Measurements from ENCODE around the gene UGT3A1. TPM values are rescaled to one million over a fixed set of nuclear protein-coding genes. Genes with fewer than 3 reads are reported as not detected.

UGT3A1 gene
- total and polyA plus RNA-seq, 2 of the 13 experiments (the other 11 are each of a cell fraction or from before 2014, with no cell fraction given), result not detected

- TF ChIP-seq, protein P1, sequence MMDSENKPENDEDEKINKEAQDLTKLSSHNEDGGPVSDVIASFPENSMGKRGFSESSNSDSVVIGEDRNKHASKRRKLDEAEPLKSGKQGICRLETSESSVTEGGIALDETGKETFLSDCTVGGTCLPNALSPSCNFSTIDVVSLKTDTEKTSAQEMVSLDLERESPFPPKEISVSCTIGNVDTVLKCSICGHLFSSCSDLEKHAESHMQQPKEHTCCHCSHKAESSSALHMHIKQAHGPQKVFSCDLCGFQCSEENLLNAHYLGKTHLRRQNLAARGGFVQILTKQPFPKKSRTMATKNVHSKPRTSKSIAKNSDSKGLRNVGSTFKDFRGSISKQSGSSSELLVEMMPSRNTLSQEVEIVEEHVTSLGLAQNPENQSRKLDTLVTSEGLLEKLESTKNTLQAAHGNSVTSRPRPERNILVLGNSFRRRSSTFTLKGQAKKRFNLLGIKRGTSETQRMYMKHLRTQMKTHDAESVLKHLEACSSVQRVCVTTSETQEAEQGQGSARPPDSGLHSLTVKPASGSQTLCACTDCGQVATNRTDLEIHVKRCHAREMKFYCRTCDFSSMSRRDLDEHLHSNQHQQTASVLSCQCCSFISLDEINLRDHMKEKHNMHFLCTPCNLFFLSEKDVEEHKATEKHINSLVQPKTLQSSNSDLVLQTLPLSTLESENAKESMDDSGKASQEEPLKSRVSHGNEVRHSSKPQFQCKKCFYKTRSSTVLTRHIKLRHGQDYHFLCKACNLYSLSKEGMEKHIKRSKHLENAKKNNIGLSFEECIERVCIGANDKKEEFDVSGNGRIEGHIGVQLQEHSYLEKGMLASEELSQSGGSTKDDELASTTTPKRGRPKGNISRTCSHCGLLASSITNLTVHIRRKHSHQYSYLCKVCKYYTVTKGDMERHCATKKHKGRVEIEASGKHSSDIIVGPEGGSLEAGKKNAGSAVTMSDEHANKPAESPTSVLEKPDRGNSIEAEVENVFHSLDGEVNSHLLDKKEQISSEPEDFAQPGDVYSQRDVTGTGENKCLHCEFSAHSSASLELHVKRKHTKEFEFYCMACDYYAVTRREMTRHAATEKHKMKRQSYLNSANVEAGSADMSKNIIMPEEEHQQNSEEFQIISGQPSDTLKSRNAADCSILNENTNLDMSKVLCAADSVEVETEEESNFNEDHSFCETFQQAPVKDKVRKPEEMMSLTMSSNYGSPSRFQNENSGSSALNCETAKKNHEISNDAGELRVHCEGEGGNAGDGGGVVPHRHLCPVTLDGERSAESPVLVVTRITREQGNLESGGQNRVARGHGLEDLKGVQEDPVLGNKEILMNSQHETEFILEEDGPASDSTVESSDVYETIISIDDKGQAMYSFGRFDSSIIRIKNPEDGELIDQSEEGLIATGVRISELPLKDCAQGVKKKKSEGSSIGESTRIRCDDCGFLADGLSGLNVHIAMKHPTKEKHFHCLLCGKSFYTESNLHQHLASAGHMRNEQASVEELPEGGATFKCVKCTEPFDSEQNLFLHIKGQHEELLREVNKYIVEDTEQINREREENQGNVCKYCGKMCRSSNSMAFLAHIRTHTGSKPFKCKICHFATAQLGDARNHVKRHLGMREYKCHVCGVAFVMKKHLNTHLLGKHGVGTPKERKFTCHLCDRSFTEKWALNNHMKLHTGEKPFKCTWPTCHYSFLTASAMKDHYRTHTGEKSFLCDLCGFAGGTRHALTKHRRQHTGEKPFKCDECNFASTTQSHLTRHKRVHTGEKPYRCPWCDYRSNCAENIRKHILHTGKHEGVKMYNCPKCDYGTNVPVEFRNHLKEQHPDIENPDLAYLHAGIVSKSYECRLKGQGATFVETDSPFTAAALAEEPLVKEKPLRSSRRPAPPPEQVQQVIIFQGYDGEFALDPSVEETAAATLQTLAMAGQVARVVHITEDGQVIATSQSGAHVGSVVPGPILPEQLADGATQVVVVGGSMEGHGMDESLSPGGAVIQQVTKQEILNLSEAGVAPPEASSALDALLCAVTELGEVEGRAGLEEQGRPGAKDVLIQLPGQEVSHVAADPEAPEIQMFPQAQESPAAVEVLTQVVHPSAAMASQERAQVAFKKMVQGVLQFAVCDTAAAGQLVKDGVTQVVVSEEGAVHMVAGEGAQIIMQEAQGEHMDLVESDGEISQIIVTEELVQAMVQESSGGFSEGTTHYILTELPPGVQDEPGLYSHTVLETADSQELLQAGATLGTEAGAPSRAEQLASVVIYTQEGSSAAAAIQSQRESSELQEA (CRISPR knock-in tag; IDR thresholded peaks at IDR 0.05; ENCODE audit: not compliant biosample characterization), result no peak
- TF ChIP-seq ZNF460 (CRISPR knock-in tag; IDR thresholded peaks at IDR 0.05; ENCODE audit: borderline replicate concordance), result no peak
- no peak for TF ChIP-seq ZMYM2 (CRISPR knock-in tag; IDR thresholded peaks at IDR 0.05)
- no peak for TF ChIP-seq RCOR2 (CRISPR knock-in tag; IDR thresholded peaks at IDR 0.05)
- TF ChIP-seq, protein P2, sequence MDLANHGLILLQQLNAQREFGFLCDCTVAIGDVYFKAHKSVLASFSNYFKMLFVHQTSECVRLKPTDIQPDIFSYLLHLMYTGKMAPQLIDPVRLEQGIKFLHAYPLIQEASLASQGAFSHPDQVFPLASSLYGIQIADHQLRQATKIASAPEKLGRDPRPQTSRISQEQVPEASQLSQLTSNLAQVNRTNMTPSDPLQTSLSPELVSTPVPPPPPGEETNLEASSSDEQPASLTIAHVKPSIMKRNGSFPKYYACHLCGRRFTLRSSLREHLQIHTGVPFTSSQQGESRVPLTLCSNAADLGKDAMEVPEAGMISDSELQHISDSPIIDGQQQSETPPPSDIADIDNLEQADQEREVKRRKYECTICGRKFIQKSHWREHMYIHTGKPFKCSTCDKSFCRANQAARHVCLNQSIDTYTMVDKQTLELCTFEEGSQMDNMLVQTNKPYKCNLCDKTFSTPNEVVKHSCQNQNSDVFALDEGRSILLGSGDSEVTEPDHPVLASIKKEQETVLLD (CRISPR knock-in tag; IDR thresholded peaks at IDR 0.05; ENCODE audit: low read depth), result no peak
- TF ChIP-seq, protein P3, sequence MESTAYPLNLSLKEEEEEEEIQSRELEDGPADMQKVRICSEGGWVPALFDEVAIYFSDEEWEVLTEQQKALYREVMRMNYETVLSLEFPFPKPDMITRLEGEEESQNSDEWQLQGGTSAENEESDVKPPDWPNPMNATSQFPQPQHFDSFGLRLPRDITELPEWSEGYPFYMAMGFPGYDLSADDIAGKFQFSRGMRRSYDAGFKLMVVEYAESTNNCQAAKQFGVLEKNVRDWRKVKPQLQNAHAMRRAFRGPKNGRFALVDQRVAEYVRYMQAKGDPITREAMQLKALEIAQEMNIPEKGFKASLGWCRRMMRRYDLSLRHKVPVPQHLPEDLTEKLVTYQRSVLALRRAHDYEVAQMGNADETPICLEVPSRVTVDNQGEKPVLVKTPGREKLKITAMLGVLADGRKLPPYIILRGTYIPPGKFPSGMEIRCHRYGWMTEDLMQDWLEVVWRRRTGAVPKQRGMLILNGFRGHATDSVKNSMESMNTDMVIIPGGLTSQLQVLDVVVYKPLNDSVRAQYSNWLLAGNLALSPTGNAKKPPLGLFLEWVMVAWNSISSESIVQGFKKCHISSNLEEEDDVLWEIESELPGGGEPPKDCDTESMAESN (CRISPR knock-in tag; conservative IDR thresholded peaks at IDR 0.05), result no peak
- no peak for TF ChIP-seq SOX13 (IDR thresholded peaks at IDR 0.05)
- no peak for TF ChIP-seq SOX13 (CRISPR knock-in tag; conservative IDR thresholded peaks at IDR 0.05 in 1 of 2, IDR thresholded peaks at IDR 0.05 in 1 of 2)
- TF ChIP-seq RXRA (CRISPR knock-in tag; IDR thresholded peaks at IDR 0.05), result no peak
- no peak for TF ChIP-seq POLR2A (IDR thresholded peaks at IDR 0.05; ENCODE audit: insufficient read depth in 1 of 2, low read depth in 2 of 2, low read length in 2 of 2)
- TF ChIP-seq ATF3 (CRISPR knock-in tag; IDR thresholded peaks at IDR 0.05), result no peak
- no peak for TF ChIP-seq JUNB (CRISPR knock-in tag; IDR thresholded peaks at IDR 0.05; ENCODE audit: borderline replicate concordance)
- TF ChIP-seq ZFP62 (CRISPR knock-in tag; IDR thresholded peaks at IDR 0.05), result no peak
- no peak for TF ChIP-seq ZFP41 (CRISPR knock-in tag; IDR thresholded peaks at IDR 0.05; ENCODE audit: borderline replicate concordance)
Observed at GRCh38 chr5:35939639-35940038, 51.6 kb downstream of the UGT3A1 start (continued).
